ENCODE results near the gene COG3.

- no peak for TF ChIP-seq CTCF (IDR thresholded peaks at IDR 0.05; ENCODE audit: low read depth, low read length, missing input control)
- TF ChIP-seq GABPA (IDR thresholded peaks at IDR 0.05 in 1 of 2, conservative IDR thresholded peaks at IDR 0.05 in 1 of 2), result no peak
- no peak for TF ChIP-seq YY1 (IDR thresholded peaks at IDR 0.05)
- TF ChIP-seq SP1 (IDR thresholded peaks at IDR 0.05), result no peak
- no peak for TF ChIP-seq JUND (IDR thresholded peaks at IDR 0.05)
- TF ChIP-seq ZBTB33 (IDR thresholded peaks at IDR 0.05), result no peak
- no peak for TF ChIP-seq REST (IDR thresholded peaks at IDR 0.05)
- no peak for TF ChIP-seq EGR1 (IDR thresholded peaks at IDR 0.05; ENCODE audit: low read depth in 2 of 2)
- TF ChIP-seq MAX (IDR thresholded peaks at IDR 0.05), result no peak
- no peak for TF ChIP-seq RAD21 (IDR thresholded peaks at IDR 0.05)
- no peak for TF ChIP-seq FOXA1 (IDR thresholded peaks at IDR 0.05)
- no peak for TF ChIP-seq NR2F2 (IDR thresholded peaks at IDR 0.05)
- TF ChIP-seq RXRA (IDR thresholded peaks at IDR 0.05), result no peak
Measured at GRCh38 chr13:45466359-45466758, 1.6 kb downstream of the COG3 start.
